HL-60/S4 treated with phorbol 12-myristate 13-acetate at 8.2 ng/mL for 4 days and 3 days (cell line): Measurements from ENCODE around the gene GNL3.

Source experiments
- in situ Hi-C: fragments of 300-500 bp; cut with MboI; formaldehyde crosslinking; loops from 2 replicates; pipeline ENCODE4 v1.15.0; 2022; ENCODE audit warnings: low sequenced_read_pairs

The GNL3 gene

GRCh38 chr3:52719618-52720017 lies 33.8 kb downstream of the GNL3 start:
- in situ Hi-C loops = no loop called here

- in situ Hi-C loops = no loop called here
These were observed 35.3 kb downstream of the GNL3 start for GRCh38 chr3:52721002-52721729.

- in situ Hi-C loops = no loop called here
These were observed 35.8 kb downstream of the GNL3 start for GRCh38 chr3:52721730-52722008.

- in situ Hi-C loops = no loop called here
These were observed 36.7 kb downstream of the GNL3 start for GRCh38 chr3:52722491-52722890.

GRCh38 chr3:52723935-52724334 lies 38.1 kb downstream of the GNL3 start:
- in situ Hi-C loops = no loop called here

- in situ Hi-C loops = no loop called here
These were observed 38.7 kb downstream of the GNL3 start for GRCh38 chr3:52724511-52724910.

GRCh38 chr3:52728753-52729152 lies 42.9 kb downstream of the GNL3 start:
- in situ Hi-C loops = loop anchor here (25.0 kb wide), 2 partner anchors 209 to 359 kb away; no protein-coding TSS in a partner anchor

- in situ Hi-C loops = loop anchor here (25.0 kb wide), 2 partner anchors 207 to 357 kb away; no protein-coding TSS in a partner anchor
These were observed 44.8 kb downstream of the GNL3 start for GRCh38 chr3:52730681-52731080.

- in situ Hi-C loops = loop anchor here (25.0 kb wide), 2 partner anchors 206 to 356 kb away; no protein-coding TSS in a partner anchor
These were observed 45.8 kb downstream of the GNL3 start for GRCh38 chr3:52731590-52731989.

GRCh38 chr3:52733256-52733891 lies 47.5 kb downstream of the GNL3 start:
- in situ Hi-C loops = loop anchor here (25.0 kb wide), 2 partner anchors 204 to 354 kb away; no protein-coding TSS in a partner anchor

- in situ Hi-C loops = loop anchor here (25.0 kb wide), 2 partner anchors 198 to 348 kb away; no protein-coding TSS in a partner anchor
These were observed 53.9 kb downstream of the GNL3 start for GRCh38 chr3:52739730-52740129.

GRCh38 chr3:52742418-52743041 lies 56.7 kb downstream of the GNL3 start:
- in situ Hi-C loops = loop anchor here (25.0 kb wide), 2 partner anchors 195 to 345 kb away; no protein-coding TSS in a partner anchor

- in situ Hi-C loops = loop anchor here (25.0 kb wide), 2 partner anchors 194 to 344 kb away; no protein-coding TSS in a partner anchor
These were observed 57.3 kb downstream of the GNL3 start for GRCh38 chr3:52743152-52743551.

GRCh38 chr3:52743721-52744120 lies 57.9 kb downstream of the GNL3 start:
- in situ Hi-C loops = loop anchor here (25.0 kb wide), 2 partner anchors 194 to 344 kb away; no protein-coding TSS in a partner anchor
